ENCODE data around the gene HERC3. TPM values are rescaled to one million over a fixed set of nuclear protein-coding genes. Genes with fewer than 3 reads are reported as not detected.
A peak's percentile ranks its signal among the peaks of the same experiment; 100 is the strongest.

The HERC3 gene
- total and polyA plus RNA-seq, 4 donors = 6.2 to 48.0 (median 24.9) TPM

DNA sequence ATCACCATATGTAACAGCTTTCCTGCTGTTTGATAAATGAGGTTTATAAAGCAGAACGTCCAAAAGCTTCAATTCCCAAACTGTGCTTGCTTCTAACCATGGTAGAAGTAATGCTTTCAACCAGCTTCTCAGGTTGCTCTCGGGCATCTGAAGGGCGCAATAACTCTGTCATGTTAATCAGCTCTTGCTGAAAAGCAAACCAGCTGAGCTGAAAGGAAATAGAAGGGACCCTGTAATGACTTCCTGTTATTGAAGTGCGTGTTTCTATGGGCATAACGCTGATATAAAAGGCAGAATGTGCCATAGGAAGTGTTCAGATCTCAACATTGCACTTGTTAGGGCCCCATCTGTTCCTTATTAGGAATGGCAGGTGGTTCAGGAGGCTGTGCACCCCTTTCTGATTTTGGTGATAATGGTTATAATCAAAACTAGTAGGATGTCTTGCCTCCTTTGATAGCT lies 21.2 kb downstream of the HERC3 start:
- Histone ChIP-seq H3K9ac (ENCODE audit: insufficient read depth in 1 of 2, low read length in 2 of 2) (no peak overlapping the region), H3K4me1 (ENCODE audit: control insufficient read depth in 5 of 5, insufficient read depth in 5 of 5, low read length in 5 of 5) (peaks cover 0 to 44% (median 4%) of the 10 kb centered on the region in 5 donors)
- WGBS, 2 donors = 6 to 15% methylated on average over 5 of the region's 5 CpGs

DNA sequence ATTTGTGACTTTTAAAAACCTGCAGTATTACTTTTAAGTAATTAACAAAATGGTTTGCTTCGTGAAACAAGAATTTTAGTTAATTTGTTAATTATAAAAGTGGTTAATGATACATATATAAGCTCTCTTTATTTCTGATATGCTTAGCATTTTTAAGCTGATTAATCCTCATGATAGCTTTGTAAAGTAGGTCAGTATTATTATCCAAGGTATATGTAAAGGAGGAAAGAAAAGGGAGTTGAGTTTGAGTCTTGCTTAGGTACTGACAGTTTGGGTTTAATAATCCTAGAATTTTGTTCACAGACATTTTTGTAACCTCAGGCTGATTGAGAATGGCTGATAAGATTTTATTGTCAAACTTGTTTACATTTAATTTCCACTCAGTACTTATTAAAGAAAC lies 21.8 kb downstream of the HERC3 start:
- Histone ChIP-seq H3K4me1 (ENCODE audit: control insufficient read depth in 5 of 5, insufficient read depth in 5 of 5, low read length in 5 of 5) (peaks cover 0 to 44% (median 4%) of the 10 kb centered on the region in 5 donors), H3K36me3 (ENCODE audit: control insufficient read depth in 4 of 4, insufficient read depth in 4 of 4, low read length in 4 of 4) (peaks cover 0 to 2% (median 0%) of the 10 kb centered on the region in 4 donors), H3K9me3 (ENCODE audit: control insufficient read depth in 4 of 4, insufficient read depth in 3 of 4, low read length in 3 of 4) (no peaks in the 10 kb centered on the region), H3K4me3 (no peak overlapping the region), H3K27me3 (ENCODE audit: control insufficient read depth in 3 of 3, insufficient read depth in 3 of 3, low read length in 2 of 3) (no peaks in the 10 kb centered on the region), H3K27ac (ENCODE audit: low read depth in 1 of 2, low read length in 1 of 2) (no peak overlapping the region), H3K9ac (ENCODE audit: insufficient read depth in 1 of 2, low read length in 2 of 2) (no peak overlapping the region)
- 66 to 89% methylated on average over 1 of the region's 1 CpG for WGBS, 2 donors
- DNase-seq (no peak), ATAC-seq (ENCODE audit: insufficient read depth, low FRiP score) (no peak)
- TF ChIP-seq, protein P1, sequence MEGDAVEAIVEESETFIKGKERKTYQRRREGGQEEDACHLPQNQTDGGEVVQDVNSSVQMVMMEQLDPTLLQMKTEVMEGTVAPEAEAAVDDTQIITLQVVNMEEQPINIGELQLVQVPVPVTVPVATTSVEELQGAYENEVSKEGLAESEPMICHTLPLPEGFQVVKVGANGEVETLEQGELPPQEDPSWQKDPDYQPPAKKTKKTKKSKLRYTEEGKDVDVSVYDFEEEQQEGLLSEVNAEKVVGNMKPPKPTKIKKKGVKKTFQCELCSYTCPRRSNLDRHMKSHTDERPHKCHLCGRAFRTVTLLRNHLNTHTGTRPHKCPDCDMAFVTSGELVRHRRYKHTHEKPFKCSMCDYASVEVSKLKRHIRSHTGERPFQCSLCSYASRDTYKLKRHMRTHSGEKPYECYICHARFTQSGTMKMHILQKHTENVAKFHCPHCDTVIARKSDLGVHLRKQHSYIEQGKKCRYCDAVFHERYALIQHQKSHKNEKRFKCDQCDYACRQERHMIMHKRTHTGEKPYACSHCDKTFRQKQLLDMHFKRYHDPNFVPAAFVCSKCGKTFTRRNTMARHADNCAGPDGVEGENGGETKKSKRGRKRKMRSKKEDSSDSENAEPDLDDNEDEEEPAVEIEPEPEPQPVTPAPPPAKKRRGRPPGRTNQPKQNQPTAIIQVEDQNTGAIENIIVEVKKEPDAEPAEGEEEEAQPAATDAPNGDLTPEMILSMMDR (IDR thresholded peaks at IDR 0.05; ENCODE audit: control extremely low read depth, extremely low read depth) = no peak

More for the DNA sequence above, 21.2 kb downstream of the HERC3 start:
- Histone ChIP-seq H3K27ac (ENCODE audit: low read depth in 1 of 2, low read length in 1 of 2) (peak overlapping the region; percentile 63 to 74), H3K9me3 (ENCODE audit: control insufficient read depth in 4 of 4, insufficient read depth in 3 of 4, low read length in 3 of 4) (no peaks in the 10 kb centered on the region), H3K36me3 (ENCODE audit: control insufficient read depth in 4 of 4, insufficient read depth in 4 of 4, low read length in 4 of 4) (peaks cover 0 to 4% (median 4%) of the 10 kb centered on the region in 4 donors), H3K27me3 (ENCODE audit: control insufficient read depth in 3 of 3, insufficient read depth in 3 of 3, low read length in 2 of 3) (no peaks in the 10 kb centered on the region), H3K4me3 (no peak overlapping the region)
- DNase-seq = peak; percentile 16 to 56 (median 38)
- no peak for ATAC-seq (ENCODE audit: insufficient read depth, low FRiP score)
- TF ChIP-seq, protein P1 (IDR thresholded peaks at IDR 0.05; ENCODE audit: control extremely low read depth, extremely low read depth) = no peak

DNA sequence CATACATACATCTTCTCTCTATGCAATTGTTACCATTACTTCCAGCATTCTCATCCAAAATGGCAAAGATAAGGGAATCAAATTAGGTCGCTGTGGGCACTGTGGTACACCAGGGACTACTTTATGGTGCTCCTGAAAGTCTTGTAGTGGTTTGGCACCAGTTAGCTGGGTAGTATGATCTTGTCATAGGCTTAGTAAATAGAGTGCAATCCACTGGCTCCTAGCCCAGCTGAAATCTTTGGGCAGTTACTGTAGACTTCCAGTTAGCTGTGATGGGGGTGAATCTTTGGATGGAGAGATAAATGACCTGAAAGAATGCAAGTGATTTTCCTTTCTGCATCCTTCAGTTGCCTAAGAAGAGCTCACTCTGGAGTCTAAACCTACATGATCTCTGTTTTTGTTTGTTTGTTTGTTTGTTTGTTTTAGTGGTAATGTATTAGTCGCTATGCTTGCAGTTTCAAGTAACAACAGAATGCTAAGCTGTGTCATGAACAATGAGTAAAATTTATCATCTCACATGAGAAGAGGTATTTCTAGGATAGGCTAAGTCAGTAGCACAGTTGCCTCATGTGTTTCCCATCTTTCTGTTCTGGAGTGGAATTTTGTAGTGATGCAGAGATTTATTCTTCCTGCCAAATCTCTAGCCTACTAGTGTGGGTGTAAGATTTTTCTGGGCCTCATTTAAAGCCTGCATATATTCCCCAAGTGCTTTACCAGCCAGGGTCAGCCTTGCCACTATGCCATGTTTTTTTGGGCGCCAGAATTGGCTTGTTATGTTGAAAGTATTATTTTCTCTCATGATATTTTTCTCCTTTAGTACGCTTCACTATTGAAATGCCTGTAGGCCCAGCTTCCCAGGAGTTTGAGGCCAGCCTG lies 24.2 kb downstream of the HERC3 start:
- 96% methylated on average over 4 of the region's 4 CpGs for WGBS, 2 donors
- Histone ChIP-seq H3K27me3 (ENCODE audit: control insufficient read depth in 3 of 3, insufficient read depth in 3 of 3, low read length in 2 of 3) (no peaks in the 10 kb centered on the region), H3K4me1 (ENCODE audit: control insufficient read depth in 5 of 5, insufficient read depth in 5 of 5, low read length in 5 of 5) (peaks cover 0 to 26% (median 0%) of the 10 kb centered on the region in 5 donors), H3K36me3 (ENCODE audit: control insufficient read depth in 4 of 4, insufficient read depth in 4 of 4, low read length in 4 of 4) (no peaks in the 10 kb centered on the region), H3K4me3 (no peak overlapping the region), H3K9me3 (ENCODE audit: control insufficient read depth in 4 of 4, insufficient read depth in 3 of 4, low read length in 3 of 4) (no peaks in the 10 kb centered on the region), H3K9ac (ENCODE audit: insufficient read depth in 1 of 2, low read length in 2 of 2) (no peak overlapping the region), H3K27ac (ENCODE audit: low read depth in 1 of 2, low read length in 1 of 2) (peak overlapping the region in 1 of 2 donors; percentile 66)
- ATAC-seq (ENCODE audit: insufficient read depth, low FRiP score) = no peak
- TF ChIP-seq, protein P1 (IDR thresholded peaks at IDR 0.05; ENCODE audit: control extremely low read depth, extremely low read depth) = no peak
- no peak for DNase-seq
